Brain pericyte (primary cell): Measurements from ENCODE around the gene ZNF865.

Experiments used
- DNase-seq: peaks from one replicate; pipeline ENCODE4 v3.0.0-alpha.2; 2012; ENCODE audit warnings: low read depth, low spot score

The ZNF865 gene

DNA sequence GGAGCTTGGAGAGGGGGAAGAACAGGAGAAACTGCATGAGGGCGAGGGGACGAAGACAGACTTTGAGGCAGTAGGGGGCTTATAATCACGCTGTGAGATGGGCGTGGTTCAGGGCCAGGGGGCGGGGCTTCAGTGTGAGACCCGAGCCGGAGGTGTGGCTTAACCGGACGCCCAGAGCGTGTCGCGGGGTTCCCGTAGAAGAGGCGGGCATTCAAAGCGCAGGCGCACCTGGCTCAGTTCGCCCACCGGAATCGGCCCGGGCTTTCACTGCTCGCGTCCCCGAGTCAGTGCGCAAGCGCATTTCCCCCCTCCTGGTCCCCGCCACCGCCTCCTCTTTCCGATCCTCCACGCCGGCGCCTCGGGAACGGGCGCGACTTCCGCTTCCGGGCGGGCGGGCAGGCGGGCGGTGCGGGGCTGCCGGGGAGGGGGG, 225 bp upstream of the ZNF865 start:
- DNase-seq: peak; percentile 96

DNA sequence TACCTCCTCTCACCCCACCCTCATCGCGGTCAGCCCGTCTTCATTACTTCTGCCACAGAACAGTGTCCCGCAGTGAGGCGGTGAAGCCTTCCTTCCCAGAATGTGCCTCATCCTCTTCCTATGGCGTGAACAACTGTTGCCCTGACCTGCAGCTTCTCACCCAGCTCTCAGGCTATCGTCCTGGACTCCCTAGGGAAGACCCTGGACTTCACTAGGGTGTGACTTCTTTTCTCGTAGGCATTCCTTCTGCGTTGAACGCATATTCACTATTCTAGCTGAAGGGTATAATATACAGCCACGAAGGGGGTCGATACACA, 982 bp downstream of the ZNF865 start:
- no peak for DNase-seq

- DNase-seq: no peak
Measured at GRCh38 chr19:55606817-55607216, 1.4 kb downstream of the ZNF865 start.

DNA sequence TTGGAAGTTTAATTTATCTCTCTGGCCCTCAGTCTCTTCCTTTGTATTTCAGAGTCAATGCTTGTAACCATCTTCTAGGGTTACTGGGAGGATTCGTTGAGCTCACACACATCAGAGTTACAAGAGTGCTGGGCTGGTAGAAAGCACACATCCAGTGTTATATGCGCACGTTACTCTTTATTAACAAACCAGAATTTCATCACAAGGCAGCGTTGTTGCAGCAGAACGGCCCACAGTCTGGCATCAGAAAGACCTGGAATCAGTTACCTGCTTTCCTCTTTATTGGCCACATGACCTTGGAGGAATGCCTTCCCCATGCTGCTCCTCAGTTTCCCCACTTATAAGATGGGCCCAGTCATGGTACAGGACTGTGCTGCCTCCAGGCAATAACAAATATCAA, 3.9 kb downstream of the ZNF865 start:
- no peak for DNase-seq

- DNase-seq: no peak
Measured at GRCh38 chr19:55611300-55611982, 6.0 kb downstream of the ZNF865 start.

- DNase-seq: no peak
Measured at GRCh38 chr19:55611983-55612645, 6.7 kb downstream of the ZNF865 start.

GRCh38 chr19:55613396-55613795, 7.9 kb downstream of the ZNF865 start:
- DNase-seq: no peak

DNA sequence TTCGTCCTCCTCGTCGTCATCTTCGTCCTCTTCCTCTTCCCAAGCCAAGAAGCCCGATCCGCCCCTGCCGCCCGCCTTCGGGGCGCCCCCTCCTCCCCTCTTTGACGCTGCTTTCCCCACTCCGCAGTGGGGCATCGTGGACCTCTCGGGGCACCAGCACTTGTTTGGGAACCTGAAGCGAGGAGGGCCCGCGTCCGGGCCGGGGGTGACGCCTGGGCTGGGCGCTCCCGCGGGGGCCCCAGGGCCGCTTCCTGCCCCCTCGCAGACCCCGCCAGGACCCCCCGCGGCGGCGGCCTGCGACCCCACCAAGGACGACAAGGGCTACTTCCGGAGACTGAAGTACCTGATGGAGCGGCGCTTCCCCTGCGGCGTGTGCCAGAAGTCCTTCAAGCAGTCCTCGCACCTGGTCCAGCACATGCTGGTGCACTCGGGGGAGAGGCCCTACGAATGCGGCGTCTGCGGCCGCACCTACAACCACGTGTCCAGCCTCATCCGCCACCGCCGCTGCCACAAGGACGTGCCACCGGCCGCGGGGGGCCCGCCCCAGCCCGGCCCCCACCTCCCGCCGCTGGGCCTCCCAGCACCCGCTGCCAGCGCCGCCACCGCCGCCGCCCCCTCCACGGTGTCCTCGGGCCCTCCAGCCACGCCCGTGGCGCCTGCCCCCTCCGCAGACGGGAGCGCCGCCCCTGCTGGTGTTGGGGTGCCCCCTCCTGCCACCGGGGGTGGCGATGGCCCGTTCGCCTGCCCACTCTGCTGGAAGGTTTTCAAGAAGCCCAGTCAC, 8.7 kb downstream of the ZNF865 start:
- DNase-seq: no peak

DNA sequence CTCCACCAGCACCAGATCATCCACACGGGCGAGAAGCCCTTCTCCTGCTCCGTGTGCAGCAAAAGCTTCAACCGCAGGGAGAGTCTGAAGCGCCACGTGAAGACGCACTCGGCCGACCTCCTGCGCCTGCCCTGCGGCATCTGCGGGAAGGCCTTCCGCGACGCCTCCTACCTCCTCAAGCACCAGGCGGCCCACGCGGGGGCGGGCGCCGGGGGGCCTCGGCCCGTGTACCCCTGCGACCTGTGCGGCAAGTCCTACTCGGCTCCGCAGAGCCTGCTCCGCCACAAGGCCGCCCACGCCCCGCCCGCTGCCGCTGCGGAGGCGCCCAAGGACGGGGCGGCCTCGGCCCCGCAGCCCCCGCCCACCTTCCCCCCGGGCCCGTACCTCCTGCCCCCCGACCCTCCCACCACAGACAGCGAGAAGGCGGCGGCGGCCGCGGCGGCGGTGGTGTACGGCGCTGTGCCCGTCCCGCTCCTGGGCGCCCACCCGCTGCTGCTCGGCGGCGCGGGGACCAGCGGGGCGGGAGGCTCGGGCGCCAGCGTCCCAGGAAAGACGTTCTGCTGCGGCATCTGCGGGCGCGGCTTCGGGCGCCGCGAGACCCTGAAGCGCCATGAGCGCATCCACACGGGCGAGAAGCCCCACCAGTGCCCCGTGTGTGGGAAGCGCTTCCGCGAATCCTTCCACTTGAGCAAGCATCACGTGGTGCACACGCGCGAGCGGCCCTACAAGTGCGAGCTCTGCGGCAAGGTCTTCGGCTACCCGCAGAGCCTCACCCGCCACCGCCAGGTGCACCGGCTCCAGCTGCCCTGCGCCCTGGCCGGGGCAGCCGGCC, 9.5 kb downstream of the ZNF865 start:
- DNase-seq: no peak

GRCh38 chr19:55615543-55616394, 10.3 kb downstream of the ZNF865 start:
- DNase-seq: no peak

DNA sequence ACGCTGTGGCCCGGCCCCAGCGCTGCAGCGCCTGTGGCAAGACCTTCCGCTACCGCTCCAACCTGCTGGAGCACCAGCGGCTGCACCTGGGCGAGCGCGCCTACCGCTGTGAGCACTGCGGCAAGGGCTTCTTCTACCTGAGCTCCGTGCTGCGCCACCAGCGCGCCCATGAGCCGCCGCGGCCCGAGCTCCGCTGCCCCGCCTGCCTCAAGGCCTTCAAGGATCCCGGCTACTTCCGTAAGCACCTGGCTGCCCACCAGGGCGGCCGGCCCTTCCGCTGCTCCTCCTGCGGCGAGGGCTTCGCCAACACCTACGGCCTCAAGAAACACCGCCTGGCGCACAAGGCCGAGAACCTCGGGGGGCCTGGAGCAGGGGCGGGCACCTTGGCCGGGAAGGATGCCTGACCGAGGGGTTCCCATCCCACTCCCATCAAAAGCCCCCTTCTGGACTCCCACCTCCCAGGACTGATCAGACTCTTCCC, 11.0 kb downstream of the ZNF865 start:
- no peak for DNase-seq

- DNase-seq: no peak
Measured at GRCh38 chr19:55617426-55617825, 12.0 kb downstream of the ZNF865 start.

- DNase-seq: no peak
Measured at GRCh38 chr19:55618426-55618825, 13.0 kb downstream of the ZNF865 start.

GRCh38 chr19:55619286-55619685, 13.8 kb downstream of the ZNF865 start:
- no peak for DNase-seq

GRCh38 chr19:55620410-55621204, 15.2 kb downstream of the ZNF865 start:
- DNase-seq: no peak

DNA sequence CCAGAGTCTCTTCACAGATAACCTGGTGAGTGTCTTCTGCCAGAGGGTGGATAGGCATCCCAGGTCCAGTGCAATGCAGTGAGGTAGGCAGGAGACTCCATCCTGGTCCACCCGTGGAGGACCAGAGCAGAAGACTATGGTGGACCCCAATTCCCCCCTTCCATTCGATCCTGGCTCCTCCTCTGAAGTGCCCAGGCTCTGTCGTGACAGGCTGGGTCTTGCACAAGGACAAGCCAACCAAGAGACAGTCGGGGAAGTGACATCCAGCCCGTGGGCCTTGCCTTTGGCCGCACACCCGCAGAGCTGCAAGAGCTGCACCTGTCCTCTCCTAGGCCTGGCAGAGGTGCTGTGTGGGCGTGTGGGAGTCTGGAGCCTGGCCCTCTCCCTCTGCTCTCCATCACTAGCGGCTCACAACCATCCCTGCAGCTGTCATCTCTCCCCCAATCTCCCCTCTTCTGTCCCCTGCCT, 15.8 kb downstream of the ZNF865 start:
- no peak for DNase-seq

GRCh38 chr19:55621673-55622231, 16.3 kb downstream of the ZNF865 start:
- no peak for DNase-seq

DNA sequence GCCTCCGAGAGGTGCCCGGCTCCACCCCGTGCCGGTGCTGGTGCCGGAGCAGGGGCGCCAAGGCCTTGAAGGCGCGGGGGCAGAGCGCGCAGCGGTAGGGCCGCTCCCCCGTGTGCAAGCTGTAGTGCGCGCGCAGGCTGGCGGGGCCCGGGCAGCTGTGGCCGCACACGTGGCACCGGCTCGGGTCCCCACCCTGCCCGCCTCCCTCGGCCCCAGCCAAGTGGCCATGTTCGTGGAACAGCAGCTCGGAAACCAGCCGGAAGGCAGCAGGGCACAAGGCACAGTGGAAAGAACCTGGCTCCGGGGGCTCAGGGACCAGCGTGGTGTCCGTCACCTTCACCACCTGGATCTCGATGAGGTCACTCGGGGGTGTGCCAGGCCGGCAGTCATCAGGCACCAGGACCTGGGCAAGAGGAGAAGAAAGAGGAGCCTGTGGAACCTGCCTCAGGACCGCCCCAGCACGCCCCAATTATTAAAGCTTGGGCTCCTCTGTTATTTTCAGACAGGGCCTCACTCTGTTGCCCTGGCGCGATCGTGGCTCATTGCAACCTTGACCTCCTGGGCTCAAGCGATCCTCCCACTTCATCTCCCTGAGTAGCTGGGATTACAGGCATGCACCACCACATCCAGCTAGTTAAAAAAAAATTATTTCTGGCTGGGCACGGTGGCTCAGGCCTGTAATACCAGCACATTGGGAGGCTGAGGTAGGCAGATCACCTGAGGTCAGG, 17.0 kb downstream of the ZNF865 start:
- no peak for DNase-seq

- no peak for DNase-seq
Measured at GRCh38 chr19:55623130-55623529, 17.7 kb downstream of the ZNF865 start.
